SH-SY5Y (cell line): ENCODE measurements around the gene NR2F6.

Source experiments
- GATA2 ChIP-seq: IDR thresholded peaks from 2 replicates; pipeline ENCODE4 v1.6.1; 2011; ENCODE audit warnings: mild to moderate bottlenecking, low read depth, low read length
- GATA3 ChIP-seq: IDR thresholded peaks from 2 replicates; pipeline ENCODE4 v1.6.1; 2011; ENCODE audit warnings: low read depth, mild to moderate bottlenecking, low read length, moderate library complexity

- TF ChIP-seq GATA2 (no peak), GATA3 (no peak)
Observed at GRCh38 chr19:17219286-17219685, 26.4 kb downstream of the NR2F6 start.
